Ishikawa (cell line): ENCODE data around the gene PLCL2.

Source experiments
- CEBPB ChIP-seq: IDR thresholded peaks from 2 replicates; pipeline ENCODE4 v1.6.1; 2012
- CREB1 ChIP-seq: IDR thresholded peaks from 2 replicates; pipeline ENCODE4 v1.6.1; 2012; ENCODE audit warnings: low read depth
- EP300 ChIP-seq: IDR thresholded peaks from 2 replicates; pipeline ENCODE4 v1.6.1; 2012; ENCODE audit warnings: borderline replicate concordance
- NFIC ChIP-seq: IDR thresholded peaks from 2 replicates; pipeline ENCODE4 v1.6.1; 2012
- RAD21 ChIP-seq: IDR thresholded peaks from 2 replicates; pipeline ENCODE4 v1.6.1; 2012; ENCODE audit warnings: low read depth
- TAF1 ChIP-seq: IDR thresholded peaks from 2 replicates; pipeline ENCODE4 v1.6.1; 2012; ENCODE audit warnings: low read depth, mild to moderate bottlenecking
- TCF12 ChIP-seq: IDR thresholded peaks from 2 replicates; pipeline ENCODE4 v1.6.1; 2012; ENCODE audit warnings: low read depth
- TEAD4 ChIP-seq: IDR thresholded peaks from 2 replicates; pipeline ENCODE4 v1.6.1; 2012
- TF ChIP-seq, protein P1 (sequence below): IDR thresholded peaks from 2 replicates; pipeline ENCODE4 v1.6.1; 2012; ENCODE audit warnings: low read depth, mild to moderate bottlenecking
- TF ChIP-seq, protein P2 (sequence below): IDR thresholded peaks from 2 replicates; pipeline ENCODE4 v1.6.1; 2012

DNA sequence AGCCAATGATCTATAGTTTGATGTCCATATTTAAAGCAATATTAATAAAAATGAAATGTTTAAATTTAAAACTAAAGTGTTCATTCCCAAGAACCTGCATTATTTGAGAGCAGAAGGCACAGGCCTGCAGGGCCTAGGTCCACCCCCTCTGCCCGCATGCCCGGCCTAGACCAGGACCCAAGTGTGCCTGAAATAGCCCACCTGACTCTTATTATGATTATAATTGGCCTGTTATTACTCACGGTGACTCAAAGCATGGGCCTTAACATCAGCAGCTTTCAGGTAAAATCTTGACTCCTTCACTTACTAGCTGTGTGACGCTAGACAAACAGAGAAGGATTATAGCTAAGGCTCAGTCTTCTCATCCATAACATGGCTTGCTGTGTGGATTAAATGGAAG, 128.8 kb downstream of the PLCL2 start:
- TF ChIP-seq CREB1 (no peak), EP300 (no peak), TCF12 (no peak), CEBPB (no peak), NFIC (no peak), TAF1 (no peak), RAD21 (no peak), TEAD4 (no peak)
- TF ChIP-seq, protein P1, sequence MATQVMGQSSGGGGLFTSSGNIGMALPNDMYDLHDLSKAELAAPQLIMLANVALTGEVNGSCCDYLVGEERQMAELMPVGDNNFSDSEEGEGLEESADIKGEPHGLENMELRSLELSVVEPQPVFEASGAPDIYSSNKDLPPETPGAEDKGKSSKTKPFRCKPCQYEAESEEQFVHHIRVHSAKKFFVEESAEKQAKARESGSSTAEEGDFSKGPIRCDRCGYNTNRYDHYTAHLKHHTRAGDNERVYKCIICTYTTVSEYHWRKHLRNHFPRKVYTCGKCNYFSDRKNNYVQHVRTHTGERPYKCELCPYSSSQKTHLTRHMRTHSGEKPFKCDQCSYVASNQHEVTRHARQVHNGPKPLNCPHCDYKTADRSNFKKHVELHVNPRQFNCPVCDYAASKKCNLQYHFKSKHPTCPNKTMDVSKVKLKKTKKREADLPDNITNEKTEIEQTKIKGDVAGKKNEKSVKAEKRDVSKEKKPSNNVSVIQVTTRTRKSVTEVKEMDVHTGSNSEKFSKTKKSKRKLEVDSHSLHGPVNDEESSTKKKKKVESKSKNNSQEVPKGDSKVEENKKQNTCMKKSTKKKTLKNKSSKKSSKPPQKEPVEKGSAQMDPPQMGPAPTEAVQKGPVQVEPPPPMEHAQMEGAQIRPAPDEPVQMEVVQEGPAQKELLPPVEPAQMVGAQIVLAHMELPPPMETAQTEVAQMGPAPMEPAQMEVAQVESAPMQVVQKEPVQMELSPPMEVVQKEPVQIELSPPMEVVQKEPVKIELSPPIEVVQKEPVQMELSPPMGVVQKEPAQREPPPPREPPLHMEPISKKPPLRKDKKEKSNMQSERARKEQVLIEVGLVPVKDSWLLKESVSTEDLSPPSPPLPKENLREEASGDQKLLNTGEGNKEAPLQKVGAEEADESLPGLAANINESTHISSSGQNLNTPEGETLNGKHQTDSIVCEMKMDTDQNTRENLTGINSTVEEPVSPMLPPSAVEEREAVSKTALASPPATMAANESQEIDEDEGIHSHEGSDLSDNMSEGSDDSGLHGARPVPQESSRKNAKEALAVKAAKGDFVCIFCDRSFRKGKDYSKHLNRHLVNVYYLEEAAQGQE: no peak
- TF ChIP-seq, protein P2, sequence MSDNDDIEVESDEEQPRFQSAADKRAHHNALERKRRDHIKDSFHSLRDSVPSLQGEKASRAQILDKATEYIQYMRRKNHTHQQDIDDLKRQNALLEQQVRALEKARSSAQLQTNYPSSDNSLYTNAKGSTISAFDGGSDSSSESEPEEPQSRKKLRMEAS: no peak
